CD4-positive, alpha-beta T cell treated with Interferon alpha-2 for 1 hour (primary cell): ENCODE data around the gene FARP2.
"Not testable (repeated sequence)": the region's sequence is repeated elsewhere in the genome, so short reads cannot be mapped to it uniquely, and the experiment has no call there.

Experiments used
- DNase-seq, 2 donors: peaks; one replicate each; pipeline ENCODE4 v3.0.0-alpha.2; 2020 to 2022

FARP2 gene

DNA sequence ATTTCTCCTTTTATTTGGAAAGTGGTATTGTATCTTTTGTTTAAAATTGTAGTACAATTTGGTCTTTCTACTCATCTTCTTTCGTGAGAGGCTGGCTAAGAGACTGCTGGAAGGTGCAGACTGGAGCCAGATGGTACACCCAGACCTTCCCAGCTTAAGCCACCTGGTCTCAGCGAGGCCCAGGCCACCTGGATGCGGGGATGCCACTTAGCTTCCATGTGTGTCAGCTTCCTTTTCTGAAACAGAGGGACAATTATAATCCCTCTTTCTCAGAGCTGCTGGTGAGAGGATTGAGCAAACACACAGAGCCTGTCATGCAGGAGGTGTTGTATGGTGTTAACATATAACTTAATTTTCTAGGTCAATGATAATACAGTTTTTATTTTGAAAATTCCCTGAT, 17.4 kb downstream of the FARP2 start:
- no peak for DNase-seq

DNA sequence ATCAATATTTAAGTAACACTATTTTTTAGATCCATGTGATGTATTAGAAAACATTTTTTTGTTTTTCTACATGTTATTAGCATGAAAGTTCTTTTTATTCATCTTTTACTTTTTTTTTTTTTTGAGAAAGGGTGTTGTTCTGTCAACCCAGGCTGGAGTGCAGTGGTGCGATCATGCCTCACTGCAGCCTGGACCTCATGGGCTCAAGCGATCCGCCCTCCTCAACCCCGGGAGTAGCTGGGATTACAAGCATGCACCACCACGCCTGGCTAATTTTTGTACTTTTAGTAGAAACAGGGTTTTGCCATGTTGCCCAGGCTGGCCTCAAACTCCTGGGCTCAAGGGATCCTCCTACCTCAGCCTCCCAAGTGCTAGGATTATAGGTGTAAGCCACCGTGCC, 17.8 kb downstream of the FARP2 start:
- not testable (repeated sequence) for DNase-seq

DNA sequence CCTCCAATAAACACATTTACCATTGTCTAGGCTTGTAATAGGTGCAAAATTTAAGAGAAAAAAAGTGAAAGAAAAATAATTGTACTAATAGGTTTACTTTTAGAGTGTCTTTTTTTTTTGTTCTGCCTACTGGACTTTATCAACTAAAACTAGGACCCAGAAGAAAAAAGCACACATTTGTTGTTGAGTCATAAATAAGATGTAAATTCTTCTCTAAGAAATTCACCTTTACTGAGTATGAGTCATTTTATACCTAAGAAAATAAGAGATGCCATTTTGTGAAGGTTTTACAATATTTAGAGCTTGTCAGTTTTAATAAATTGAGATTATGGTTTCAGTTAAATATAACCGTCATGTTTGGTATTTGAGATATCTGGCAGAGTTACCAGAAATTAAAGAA, 19.2 kb downstream of the FARP2 start:
- no peak for DNase-seq

DNA sequence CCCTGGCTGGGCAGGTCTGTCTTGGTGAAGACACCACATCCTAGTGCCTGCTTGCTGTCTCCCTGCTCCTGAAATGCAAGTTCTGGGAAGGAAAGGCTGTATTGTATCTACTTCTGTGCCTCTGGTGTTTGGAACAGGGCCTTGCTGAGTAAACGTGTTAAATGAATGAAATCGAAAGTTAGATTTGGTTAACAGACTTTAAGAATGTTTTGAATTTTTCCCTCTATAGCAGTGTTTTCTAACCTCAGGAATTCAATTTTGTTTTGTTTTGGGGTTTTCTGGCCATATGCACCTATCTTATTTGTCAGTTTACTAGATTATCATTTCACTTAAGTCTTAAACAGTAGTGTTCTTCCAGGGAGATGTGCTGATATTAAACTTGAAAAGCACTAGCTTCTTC, 20.7 kb downstream of the FARP2 start:
- no peak for DNase-seq

DNA sequence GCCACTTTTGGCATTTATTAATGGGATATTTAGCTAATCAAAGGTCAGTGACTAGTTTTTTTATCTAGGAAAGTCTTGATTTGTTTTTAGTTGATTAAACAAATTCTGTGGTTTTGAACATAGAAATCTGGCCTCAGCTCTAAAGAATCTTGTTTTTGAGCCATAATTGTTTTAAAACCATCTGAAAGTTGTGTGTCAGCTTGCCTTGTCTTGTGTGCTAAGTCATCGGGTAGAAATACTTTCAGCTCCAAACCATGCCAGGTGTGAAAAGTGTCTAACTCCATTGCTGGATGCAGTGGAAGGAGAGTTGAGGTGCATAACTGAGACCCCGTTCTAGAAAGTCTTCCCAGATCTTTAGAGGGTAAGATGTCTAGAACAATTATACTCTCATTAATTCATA, 22.7 kb downstream of the FARP2 start:
- DNase-seq, result no peak

DNA sequence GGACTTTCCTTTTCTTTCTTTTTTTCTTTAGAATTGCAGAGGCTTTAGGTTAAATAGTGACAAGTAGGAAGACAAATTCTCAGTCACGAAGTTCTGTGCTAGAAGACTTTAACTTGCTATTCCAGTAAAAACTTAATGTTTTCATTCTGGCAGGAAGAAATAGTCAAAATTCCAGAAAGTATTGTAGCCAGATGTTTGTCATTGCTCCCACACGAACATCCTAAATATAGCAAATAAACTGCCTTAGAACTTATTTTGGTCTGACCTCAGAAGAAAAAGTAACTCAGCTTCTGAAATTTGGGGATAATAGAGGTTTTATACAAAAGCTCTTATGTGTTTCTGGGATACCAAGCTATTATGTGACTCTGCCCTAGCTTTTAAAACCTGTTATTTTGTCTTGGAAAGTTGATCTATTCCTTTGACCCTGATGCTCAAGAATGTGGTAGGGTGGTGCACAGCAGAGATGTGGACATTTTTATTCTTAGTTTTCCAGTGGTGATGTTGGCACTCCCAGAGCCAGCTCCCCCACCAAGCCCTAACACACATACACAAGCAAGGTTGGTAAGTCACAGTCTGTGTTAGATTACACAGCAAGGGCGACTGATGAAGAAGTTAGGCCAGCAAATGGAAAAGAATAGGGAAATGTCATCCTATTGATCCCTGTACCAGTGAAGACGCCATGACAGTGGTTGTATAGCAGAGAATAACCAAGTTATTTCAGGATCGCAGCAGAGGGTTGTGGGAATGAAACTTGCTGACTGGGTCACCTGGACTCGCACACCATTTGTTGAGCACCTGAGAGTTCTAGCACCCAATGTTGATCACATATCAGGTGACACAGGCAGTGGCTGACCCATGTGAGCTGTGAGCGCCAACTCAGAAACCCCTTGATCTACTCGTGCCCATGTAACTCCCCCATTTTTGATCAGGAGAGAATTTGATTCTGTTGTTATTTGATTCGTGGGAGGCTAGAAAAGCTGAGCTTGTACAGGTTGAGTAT, 23.7 kb downstream of the FARP2 start:
- DNase-seq, result no peak

DNA sequence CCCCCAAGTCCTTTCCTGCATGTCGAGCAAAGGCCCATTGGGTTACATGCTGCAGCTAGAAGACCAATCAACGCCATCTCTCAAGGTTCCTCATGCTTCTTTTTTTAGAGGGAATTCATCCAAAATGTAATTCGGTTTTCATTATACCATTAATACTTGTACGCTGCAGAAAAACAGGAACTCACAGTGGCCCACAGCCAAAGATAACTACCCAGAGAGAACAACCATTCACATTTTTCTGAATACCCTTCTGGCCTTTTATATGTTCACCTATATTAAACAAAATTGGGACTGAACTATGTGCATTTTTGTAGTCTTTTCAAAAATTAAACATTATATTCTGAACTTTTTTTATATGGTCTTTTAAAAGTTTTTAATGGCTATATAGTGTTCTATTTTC, 25.8 kb downstream of the FARP2 start:
- DNase-seq, result no peak

DNA sequence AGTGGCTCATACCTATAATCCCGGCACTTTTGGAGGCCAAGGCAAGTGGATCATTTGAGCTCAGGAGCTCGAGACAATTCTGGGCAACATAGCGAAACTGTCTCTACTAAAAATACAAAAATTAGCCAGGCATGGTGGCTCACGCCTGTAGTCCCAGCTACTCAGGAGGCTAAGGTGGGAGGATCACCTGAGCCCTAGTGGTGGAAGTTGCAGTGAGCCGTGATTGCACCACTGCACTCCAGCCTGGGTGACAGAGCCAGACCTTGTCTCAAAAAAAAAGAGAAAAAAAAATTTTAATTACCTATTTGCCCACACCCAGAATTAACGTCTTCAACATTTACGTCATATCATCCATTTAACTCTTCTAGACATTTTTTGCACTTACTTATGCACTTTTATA, 29.4 kb downstream of the FARP2 start:
- not testable (repeated sequence) for DNase-seq

DNA sequence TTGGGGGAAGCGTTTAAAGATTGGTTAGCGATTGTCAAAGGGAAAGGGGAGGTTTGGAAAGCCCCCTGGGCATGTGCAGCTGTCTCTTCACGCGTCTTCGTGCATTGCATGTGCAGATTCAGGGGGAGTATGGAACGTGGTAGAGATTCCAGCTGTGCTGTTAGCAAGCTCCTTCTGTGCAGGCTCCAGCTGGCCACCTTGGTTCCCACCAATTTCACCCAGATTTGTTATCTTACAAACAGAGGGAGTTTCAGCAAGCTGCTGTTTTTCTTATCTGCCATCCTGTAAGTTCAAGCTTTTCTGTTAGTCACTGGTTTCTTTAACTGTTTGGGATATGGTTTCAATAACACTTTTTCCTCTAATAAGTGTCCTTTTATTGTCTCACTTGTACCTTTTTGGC, 30.4 kb downstream of the FARP2 start:
- DNase-seq, result no peak

DNA sequence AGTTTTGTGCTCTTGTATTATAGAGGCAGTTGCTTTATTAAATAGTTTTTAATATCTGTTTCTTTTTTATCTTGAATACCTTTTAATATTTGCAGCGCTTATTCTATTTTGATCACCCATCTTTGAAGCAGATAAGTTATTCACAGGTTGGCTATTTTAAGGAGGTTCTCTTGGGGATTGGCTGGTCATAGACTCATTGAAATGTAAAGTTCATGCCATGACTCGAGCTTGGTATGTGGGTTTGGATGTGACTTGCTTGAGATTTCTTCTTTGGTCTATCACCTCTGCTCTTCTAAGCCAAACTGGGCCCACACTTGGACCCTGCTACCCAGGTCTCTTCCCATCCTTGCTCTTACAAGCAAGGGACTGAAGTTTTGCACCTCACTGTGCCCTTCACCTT, 33.6 kb downstream of the FARP2 start:
- DNase-seq, result no peak

DNA sequence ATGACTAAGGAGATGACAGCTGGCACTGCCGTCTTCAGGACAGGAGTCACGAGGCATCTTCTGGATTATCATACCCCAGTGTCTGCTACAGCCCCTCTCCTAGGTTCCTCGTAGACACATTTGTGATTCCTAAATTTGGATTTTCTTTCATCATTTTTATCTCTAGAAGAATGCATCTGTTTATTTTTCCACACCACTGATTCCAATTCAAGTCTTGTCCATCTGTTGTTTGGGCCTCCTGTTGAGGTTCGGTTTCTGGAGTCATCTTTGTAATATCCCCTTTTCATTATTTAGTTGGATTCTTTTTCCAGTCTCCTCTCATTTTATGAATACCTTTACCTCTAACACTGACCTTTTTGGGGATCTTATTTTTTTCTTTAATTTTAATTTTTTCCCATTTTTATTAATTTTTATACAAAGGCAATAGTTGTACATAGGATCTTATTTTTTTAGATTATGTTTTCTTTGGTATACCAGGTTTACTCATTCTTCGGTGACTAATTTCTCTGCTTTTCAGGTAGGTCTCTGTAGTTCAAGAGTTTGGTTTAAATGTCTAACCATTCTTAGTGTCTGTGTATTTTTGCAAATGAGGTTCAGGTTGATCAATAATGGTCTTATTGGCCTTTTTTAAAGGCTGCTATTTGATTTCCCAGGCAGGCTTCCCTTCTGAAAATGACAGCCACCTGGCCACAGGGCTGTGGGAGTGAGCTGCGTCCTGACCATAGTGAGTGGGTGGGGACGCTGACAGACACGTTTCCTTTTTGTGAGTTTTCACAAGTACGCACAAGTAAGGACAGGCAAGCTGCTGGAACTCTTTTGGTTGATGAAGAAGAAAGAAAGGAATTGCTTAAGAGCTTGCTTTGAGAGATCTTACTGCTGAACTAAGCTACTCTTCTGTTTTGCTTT, 34.5 kb downstream of the FARP2 start:
- DNase-seq, result no peak

DNA sequence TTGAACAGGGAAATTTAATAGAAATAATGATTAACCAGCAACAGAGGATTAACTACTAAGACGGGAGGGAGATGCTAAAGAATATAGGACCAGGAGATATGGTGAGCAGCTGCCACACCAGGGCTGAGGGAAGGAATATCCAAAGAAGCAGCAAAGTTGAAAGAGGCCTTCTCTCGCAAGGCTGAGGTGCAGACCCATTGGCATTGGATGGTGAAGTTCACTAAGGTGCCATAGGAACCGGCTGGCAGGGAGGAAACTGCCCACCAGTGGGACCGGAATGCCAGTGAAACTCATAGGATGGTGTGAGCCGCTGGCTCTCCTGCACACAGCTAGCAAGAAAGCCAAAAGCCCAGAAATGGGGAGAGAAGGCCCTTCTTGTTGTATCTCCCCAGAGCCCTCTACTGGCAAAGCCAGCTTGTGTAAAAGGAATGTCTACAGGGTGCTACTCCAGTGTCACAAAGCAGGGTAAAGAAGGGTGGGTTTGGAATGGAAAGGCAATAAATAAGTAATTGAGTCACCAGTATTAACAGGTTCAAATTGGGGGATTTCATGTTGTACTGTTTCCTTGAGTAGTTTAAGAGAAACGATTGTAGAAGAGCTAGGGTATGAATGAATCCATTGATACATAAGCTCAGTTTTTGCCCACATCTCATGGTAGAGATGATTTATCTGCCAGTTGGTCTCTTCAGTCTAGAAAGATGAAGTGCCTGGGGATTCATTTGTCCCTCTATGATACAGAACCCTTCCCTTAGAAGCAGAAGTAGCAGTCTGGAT, 36.0 kb downstream of the FARP2 start:
- peak in 1 of 2 donors; percentile 37 for DNase-seq

DNA sequence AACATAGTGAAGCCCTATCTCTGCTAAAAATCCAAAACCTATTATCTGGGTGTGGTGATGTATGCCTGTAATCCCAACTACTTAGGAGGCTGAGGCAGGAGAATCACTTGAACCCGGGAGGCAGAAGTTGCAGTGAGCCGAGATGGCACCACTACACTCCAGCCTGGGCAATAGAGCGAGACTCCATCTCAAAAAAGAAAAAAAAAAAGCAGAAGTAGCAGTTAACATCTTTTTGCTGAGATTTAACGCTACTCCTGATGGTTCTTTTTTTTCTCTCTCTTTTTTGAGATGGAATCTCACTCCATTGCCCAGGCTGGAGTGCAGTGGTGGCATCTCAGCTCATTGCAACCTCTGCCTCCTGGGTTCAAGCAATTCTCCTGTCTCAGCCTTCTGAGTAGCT, 36.7 kb downstream of the FARP2 start:
- DNase-seq, result not testable (repeated sequence)

DNA sequence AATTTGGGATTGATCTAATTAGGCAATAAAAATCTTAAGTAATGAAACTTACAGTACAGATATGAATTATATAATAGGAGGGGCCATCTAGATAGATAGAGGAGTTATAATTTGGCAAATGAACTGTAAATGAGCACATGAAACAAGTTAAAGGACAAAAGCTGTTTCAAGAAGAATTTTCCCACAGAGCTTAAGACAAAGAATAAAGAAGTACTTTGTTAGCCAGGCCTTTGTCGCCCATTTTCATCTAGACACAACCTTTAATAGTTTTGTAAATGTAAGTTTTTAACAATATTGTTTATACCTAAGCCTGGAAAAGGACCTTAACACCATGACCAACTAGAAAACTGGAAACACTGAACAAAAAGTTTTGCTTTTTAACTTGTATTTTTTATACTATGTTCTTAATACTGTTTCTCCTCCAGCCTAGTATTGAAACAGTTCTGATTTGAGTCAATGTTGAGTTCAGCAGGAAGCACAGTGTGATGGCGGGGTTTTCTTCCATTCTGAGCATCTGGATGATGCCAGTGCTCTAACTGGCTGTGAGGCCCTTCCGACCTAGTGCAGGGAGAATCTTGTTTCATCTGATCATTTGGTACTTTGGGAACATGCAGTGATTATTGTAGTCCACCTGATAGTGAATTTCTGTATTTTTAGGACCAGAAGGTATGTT, 37.6 kb downstream of the FARP2 start:
- no peak for DNase-seq

DNA sequence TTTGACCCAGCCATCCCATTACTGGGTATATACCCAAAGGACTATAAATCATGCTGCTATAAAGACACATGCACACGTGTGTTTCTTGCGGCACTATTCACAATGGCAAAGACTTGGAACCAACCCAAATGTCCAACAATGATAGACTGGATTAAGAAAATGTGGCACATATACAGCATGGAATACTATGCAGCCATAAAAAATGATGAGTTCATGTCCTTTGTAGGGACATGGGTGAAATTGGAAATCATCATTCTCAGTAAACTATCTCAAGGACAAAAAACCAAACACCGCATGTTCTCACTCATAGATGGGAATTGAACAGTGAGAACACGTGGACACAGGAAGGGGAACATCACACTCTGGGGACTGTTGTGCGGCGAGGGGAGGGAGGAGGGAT, 40.7 kb downstream of the FARP2 start:
- not testable (repeated sequence) for DNase-seq

DNA sequence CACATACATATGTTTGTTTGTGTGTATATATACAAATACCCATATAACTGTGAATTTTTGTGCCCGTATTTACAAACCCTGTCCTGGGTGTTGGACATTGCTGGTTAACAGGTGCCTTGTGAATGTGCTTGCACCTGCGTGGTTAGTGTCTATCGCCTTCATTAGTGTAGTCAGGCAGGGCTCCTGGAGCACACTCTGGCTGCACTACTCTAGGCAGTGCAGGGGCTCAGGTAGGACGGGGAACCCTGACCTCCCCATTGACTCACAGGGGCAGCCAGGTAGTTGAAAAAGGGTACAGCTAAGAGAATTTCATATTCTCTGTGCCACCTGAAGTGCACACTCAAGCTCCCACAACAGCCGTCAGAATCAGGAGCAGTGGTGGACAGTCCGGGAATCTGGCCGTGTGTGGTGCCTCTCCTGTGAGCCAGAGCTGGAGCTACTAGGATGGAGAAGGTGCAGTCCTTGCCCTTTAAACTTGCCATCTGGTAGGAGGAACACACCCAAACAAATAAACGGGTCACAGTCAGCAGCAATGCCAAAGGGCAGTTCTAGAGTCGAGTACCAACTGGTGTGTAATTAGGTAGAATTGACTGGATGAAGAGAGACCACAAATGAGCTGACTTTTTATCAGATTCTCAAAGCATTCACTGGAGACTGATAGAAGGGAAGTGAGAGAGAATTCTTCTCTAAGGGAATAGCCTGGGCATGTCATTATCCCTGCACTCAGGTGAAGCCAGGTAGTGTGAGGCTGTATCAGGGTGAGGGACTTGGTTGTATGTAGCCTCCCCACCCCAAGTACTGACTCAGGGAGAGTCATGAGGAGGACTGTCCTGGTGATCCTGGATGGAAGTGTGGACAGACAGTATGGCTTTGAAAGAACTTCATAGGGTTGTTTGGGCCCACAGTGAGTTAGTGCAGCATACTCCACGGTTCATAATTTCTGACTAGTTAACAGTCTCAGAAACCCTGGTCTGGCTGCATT, 44.1 kb downstream of the FARP2 start:
- DNase-seq, result no peak

DNA sequence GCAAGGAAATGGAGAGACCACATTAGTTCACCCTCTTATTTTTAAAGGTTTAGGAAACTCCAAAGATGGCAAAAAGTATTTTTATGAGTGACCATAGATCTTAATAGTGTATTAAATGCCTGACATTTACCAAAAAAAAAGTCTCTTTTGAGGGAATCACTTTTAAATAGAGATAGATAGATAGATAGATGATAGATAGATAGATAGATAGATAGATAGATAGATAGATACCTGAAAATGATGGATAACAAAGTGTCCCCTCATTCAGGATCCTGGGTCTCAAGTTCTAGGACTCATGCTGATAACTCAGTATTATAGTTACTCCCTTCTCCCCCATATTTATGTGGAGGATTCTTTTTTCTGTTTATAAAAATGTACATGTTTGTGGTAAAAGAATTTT, 52.8 kb downstream of the FARP2 start:
- DNase-seq, result no peak

DNA sequence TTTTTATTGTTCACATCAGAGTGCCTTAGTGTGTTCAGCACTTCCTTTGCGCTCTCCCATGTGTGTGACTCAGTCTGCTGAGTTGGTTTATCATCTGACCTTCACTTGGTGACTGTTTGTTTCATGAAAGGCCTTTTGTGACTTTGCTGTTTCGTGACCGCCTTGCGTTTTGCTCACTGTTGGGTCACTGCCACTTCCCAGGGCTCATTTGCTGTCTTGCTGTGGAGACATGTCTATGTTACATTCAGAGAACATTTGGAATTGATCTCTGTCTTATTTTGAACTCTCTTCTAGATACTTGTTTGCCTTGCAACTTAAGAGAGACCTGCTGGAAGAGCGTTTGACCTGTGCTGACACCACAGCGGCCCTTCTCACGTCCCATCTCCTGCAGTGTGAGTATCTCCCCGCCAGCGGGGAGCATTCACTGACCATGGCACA, 54.7 kb downstream of the FARP2 start:
- DNase-seq, result no peak

DNA sequence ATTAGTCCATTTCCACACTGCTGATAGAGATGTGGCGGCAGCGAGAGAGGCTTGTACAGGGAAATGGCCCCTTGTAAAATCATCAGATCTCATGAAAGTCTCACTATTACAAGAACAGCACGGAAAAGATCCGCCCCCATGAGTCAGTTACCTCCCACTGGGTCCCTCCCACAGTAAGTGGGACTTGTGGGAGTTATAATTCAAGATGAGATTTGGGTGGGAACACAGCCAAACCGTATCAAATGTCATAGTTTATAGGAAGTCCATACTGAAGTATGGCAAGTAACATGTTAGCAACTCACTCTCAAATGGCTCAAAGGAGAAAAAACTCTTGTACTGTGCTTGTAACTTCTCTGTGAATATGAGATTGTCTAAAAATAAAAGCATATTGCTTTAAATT, 56.1 kb downstream of the FARP2 start:
- no peak for DNase-seq

DNA sequence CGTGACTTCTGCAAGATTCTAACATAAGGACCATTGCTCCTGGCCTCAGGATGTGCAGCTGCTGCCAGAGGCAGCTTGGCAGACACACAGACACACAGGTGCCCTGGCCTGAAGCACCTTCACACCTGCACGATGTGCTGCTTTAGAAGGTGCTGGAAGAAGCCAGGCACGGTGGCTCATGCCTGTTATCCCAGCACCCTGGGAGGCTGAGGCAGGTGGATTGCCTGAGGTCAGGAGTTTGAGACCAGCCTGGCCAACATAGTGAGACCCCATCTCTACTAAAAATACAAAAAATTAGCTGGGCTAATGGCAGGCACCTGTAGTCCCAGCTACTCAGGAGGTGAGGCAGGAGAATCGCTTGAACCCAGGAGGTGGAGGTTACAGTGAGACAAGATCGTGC, 57.4 kb downstream of the FARP2 start:
- not testable (repeated sequence) for DNase-seq
